Amygdala (tissue), 56 donors: ENCODE measurements around the gene MON1A.

Experiments used
- DNase-seq, 56 donors: peaks; one replicate each; lab custom pipeline; 2025; lab: John Stamatoyannopoulos, UW

MON1A gene

GRCh38 chr3:49859576-49860305 is 69.9 kb downstream of the MON1A start:
- DNase-seq = no peak
